ENCODE data around the gene RAPGEF4. TPM values are rescaled to one million over a fixed set of nuclear protein-coding genes. Genes with fewer than 3 reads are reported as not detected.

The RAPGEF4 gene
- total and polyA plus RNA-seq, 2 of the 4 experiments (the other 2 are of a cell fraction): 1.7 to 3.2 TPM

DNA sequence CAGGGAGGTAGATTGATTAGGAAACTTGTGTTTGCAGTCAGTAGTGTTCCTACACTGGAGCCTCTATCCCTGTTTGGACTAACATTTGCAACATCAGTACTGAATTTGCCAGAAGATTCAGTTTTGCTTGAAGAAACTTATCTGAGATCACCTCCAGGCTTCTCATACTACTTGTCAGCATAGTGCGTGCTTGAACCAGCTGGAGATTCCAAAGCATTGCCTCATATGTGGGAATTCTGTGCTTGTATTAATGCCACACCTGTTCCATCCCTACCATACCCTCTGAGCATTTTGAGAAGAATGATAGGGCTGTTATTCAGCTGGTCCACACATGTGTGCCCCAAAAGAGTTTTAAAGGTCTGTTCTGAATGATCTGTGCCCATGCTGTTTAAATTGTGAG lies 148.7 kb downstream of the RAPGEF4 start:
- peak; percentile 53 for DNase-seq
- H3K4me3 ChIP-seq (ENCODE audit: insufficient read depth, low read depth, low read length): no peak overlapping the region

More for the DNA sequence above, 148.7 kb downstream of the RAPGEF4 start:
- intact Hi-C loops (cut with micrococcal nuclease): loop anchor here (5.0 kb wide), 1 partner anchor 38 kb away; no protein-coding TSS in a partner anchor
- no peaks in the 10 kb centered on the region for H4K20me1 ChIP-seq (ENCODE audit: insufficient read depth, low read length)
- H3K18ac ChIP-seq (ENCODE audit: low read depth, low read length): no peak overlapping the region
- H2BK20ac ChIP-seq (ENCODE audit: low read depth, low read length): no peak overlapping the region
- H4K8ac ChIP-seq (ENCODE audit: low read depth in 2 of 2, low read length in 2 of 2): no peak overlapping the region
- no peak overlapping the region for H3K23ac ChIP-seq (ENCODE audit: low read depth, low read length)
- no peak overlapping the region for H3K4ac ChIP-seq (ENCODE audit: low read depth, low read length)
- H3K36me3 ChIP-seq (ENCODE audit: control insufficient read depth, insufficient read depth, low read length): no peaks in the 10 kb centered on the region
- no peak overlapping the region for H2AFZ ChIP-seq (replicated peaks; ENCODE audit: low read length, poor library complexity)
- no peaks in the 10 kb centered on the region for H3K9me3 ChIP-seq (ENCODE audit: control insufficient read depth, insufficient read depth, low read length)
- H4K5ac ChIP-seq (ENCODE audit: low read depth, low read length): no peak overlapping the region
- no peak overlapping the region for H3K9ac ChIP-seq (ENCODE audit: low read depth, low read length)
- no peak overlapping the region for H2AK9ac ChIP-seq (replicated peaks; ENCODE audit: low read depth, low read length, poor library complexity)
- no peak overlapping the region for H3K14ac ChIP-seq (replicated peaks; ENCODE audit: low read depth, low read length)
- H2BK5ac ChIP-seq (ENCODE audit: low read depth, low read length, poor library complexity, severe bottlenecking): no peak overlapping the region
- no peak overlapping the region for H3K56ac ChIP-seq (ENCODE audit: extremely low read depth, insufficient read depth, low read length)
- in situ Hi-C loops (cut with MboI; ENCODE audit: low sequenced_read_pairs): no loop called here
- TF ChIP-seq SMC3 (IDR thresholded peaks at IDR 0.05; ENCODE audit: low read depth, low read length): no peak
- no peak for TF ChIP-seq CHD1 (IDR thresholded peaks at IDR 0.05; ENCODE audit: low read depth, low read length)
- no peak for TF ChIP-seq RFX5 (IDR thresholded peaks at IDR 0.05; ENCODE audit: low read depth, low read length)
- no peak for TF ChIP-seq RCOR1 (IDR thresholded peaks at IDR 0.05; ENCODE audit: insufficient replicate concordance, low read length)
- no peak for TF ChIP-seq RAD21 (IDR thresholded peaks at IDR 0.05; ENCODE audit: low read length)
- TF ChIP-seq NFE2L2 (IDR thresholded peaks at IDR 0.05; ENCODE audit: low read depth, low read length): no peak
- TF ChIP-seq, protein P1, sequence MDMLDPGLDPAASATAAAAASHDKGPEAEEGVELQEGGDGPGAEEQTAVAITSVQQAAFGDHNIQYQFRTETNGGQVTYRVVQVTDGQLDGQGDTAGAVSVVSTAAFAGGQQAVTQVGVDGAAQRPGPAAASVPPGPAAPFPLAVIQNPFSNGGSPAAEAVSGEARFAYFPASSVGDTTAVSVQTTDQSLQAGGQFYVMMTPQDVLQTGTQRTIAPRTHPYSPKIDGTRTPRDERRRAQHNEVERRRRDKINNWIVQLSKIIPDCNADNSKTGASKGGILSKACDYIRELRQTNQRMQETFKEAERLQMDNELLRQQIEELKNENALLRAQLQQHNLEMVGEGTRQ (IDR thresholded peaks at IDR 0.05; ENCODE audit: low read depth, low read length): no peak
- TF ChIP-seq FOS (IDR thresholded peaks at IDR 0.05; ENCODE audit: low read depth, low read length): no peak
- TF ChIP-seq MAZ (IDR thresholded peaks at IDR 0.05; ENCODE audit: borderline replicate concordance, low read depth, low read length): no peak
- no peak for TF ChIP-seq BHLHE40 (IDR thresholded peaks at IDR 0.05; ENCODE audit: low read depth, low read length)
- no peak for TF ChIP-seq MXI1 (IDR thresholded peaks at IDR 0.05; ENCODE audit: borderline replicate concordance, low read depth, low read length)
- TF ChIP-seq, protein P2, sequence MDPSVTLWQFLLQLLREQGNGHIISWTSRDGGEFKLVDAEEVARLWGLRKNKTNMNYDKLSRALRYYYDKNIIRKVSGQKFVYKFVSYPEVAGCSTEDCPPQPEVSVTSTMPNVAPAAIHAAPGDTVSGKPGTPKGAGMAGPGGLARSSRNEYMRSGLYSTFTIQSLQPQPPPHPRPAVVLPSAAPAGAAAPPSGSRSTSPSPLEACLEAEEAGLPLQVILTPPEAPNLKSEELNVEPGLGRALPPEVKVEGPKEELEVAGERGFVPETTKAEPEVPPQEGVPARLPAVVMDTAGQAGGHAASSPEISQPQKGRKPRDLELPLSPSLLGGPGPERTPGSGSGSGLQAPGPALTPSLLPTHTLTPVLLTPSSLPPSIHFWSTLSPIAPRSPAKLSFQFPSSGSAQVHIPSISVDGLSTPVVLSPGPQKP (IDR thresholded peaks at IDR 0.05; ENCODE audit: borderline replicate concordance, low read depth, low read length): no peak
- TF ChIP-seq, protein P3, sequence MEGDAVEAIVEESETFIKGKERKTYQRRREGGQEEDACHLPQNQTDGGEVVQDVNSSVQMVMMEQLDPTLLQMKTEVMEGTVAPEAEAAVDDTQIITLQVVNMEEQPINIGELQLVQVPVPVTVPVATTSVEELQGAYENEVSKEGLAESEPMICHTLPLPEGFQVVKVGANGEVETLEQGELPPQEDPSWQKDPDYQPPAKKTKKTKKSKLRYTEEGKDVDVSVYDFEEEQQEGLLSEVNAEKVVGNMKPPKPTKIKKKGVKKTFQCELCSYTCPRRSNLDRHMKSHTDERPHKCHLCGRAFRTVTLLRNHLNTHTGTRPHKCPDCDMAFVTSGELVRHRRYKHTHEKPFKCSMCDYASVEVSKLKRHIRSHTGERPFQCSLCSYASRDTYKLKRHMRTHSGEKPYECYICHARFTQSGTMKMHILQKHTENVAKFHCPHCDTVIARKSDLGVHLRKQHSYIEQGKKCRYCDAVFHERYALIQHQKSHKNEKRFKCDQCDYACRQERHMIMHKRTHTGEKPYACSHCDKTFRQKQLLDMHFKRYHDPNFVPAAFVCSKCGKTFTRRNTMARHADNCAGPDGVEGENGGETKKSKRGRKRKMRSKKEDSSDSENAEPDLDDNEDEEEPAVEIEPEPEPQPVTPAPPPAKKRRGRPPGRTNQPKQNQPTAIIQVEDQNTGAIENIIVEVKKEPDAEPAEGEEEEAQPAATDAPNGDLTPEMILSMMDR (conservative IDR thresholded peaks at IDR 0.05; ENCODE audit: low read depth, low read length): no peak
- no peak for TF ChIP-seq POLR2A (IDR thresholded peaks at IDR 0.05; ENCODE audit: low read depth, low read length)
- no peak for TF ChIP-seq MAFK (IDR thresholded peaks at IDR 0.05; ENCODE audit: low read depth, low read length)
- no peak for TF ChIP-seq CEBPB (IDR thresholded peaks at IDR 0.05; ENCODE audit: low read depth, low read length)
- no peak overlapping the region for H2BK120ac ChIP-seq (ENCODE audit: low read depth, low read length)
- WGBS, 2 experiments (ENCODE audit: extremely low coverage in 2 of 2, insufficient read length in 1 of 2): no CpG with 5 or more reads among the region's 1 CpG
- H3K27me3 ChIP-seq (ENCODE audit: control insufficient read depth, insufficient read depth, low read length): no peaks in the 10 kb centered on the region; the same call in 1 of the 2 replicates
- no peak for ATAC-seq (ENCODE audit: low read depth)
- H3K79me1 ChIP-seq (ENCODE audit: low read depth in 1 of 2, low read length in 2 of 2): no peaks in the 10 kb centered on the region
- no peak overlapping the region for H3K27ac ChIP-seq (ENCODE audit: insufficient read depth, low read length)
- no peak overlapping the region for H2AK5ac ChIP-seq (ENCODE audit: low read depth, low read length)
- H2BK15ac ChIP-seq (ENCODE audit: low read depth, low read length): no peak overlapping the region
- dilution Hi-C loops (cut with HindIII; ENCODE audit: low sequenced_read_pairs, unreplicated experiment): no loop called here
- H3K9me1 ChIP-seq (ENCODE audit: insufficient read depth, low read length): no peaks in the 10 kb centered on the region
- ChIA-PET POLR2A (ENCODE audit: unreplicated experiment) (no interaction called here), CTCF (no interaction called here)
- H3K4me2 ChIP-seq (ENCODE audit: low read depth, low read length): no peak overlapping the region
- H4K91ac ChIP-seq (ENCODE audit: insufficient read depth, low read depth, low read length): no peak overlapping the region
- H3K4me1 ChIP-seq (ENCODE audit: control insufficient read depth, insufficient read depth, low read length): no peaks in the 10 kb centered on the region
- no TSS peak for BruUV-seq (replicated peaks)

Data from IMR-90 (cell line).